Measurements from ENCODE around the gene CREM. TPM values are rescaled to one million over a fixed set of nuclear protein-coding genes. Genes with fewer than 3 reads are reported as not detected.

Gene CREM
- total and polyA plus RNA-seq, 10 of the 15 experiments (the other 5 are each of a cell fraction or from before 2014, with no cell fraction given), result 51.3 to 115 (median 70.6) TPM

DNA sequence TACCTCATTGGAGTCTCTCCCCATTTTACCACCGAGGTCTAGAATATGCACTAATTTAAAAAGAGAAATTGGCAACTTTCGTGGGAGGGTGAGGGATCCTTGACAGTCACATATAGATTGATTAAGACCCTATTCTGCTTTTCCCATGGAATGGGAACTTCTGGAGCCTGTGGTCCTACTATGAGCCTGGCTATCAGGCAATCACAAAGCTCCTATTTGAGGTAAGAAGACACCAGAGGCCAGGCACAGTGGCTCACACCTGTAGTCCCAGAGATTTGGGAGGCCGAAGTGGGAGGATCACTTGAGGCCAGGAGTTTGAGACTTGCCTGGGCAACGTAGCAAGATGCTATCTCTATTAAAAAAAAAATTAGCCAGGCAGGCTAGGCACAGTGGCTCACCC, 105.0 kb downstream of the CREM start (continued):
- TF ChIP-seq, protein P1, sequence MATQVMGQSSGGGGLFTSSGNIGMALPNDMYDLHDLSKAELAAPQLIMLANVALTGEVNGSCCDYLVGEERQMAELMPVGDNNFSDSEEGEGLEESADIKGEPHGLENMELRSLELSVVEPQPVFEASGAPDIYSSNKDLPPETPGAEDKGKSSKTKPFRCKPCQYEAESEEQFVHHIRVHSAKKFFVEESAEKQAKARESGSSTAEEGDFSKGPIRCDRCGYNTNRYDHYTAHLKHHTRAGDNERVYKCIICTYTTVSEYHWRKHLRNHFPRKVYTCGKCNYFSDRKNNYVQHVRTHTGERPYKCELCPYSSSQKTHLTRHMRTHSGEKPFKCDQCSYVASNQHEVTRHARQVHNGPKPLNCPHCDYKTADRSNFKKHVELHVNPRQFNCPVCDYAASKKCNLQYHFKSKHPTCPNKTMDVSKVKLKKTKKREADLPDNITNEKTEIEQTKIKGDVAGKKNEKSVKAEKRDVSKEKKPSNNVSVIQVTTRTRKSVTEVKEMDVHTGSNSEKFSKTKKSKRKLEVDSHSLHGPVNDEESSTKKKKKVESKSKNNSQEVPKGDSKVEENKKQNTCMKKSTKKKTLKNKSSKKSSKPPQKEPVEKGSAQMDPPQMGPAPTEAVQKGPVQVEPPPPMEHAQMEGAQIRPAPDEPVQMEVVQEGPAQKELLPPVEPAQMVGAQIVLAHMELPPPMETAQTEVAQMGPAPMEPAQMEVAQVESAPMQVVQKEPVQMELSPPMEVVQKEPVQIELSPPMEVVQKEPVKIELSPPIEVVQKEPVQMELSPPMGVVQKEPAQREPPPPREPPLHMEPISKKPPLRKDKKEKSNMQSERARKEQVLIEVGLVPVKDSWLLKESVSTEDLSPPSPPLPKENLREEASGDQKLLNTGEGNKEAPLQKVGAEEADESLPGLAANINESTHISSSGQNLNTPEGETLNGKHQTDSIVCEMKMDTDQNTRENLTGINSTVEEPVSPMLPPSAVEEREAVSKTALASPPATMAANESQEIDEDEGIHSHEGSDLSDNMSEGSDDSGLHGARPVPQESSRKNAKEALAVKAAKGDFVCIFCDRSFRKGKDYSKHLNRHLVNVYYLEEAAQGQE (IDR thresholded peaks at IDR 0.05; ENCODE audit: low read depth, low read length), result no peak

GRCh38 chr10:35232527-35232926, 105.9 kb downstream of the CREM start:
- SMC1A ChIA-PET (ENCODE audit: uncharacterized antibody, unreplicated experiment), result interaction anchor here (0.5 to 1.2 kb wide), 2 partner anchors 37 to 124 kb away, joined by 3 to 4 read pairs; no protein-coding TSS in a partner anchor

More at GRCh38 chr10:35232527-35232926, 105.9 kb downstream of the CREM start:
- ChIA-PET POLR2A (no interaction called here), RAD21 (ENCODE audit: unreplicated experiment) (no interaction called here), CTCF (interaction anchor here (0.6 kb wide), 1 partner anchor 402 kb away, joined by 3 read pairs; no protein-coding TSS in a partner anchor)
- no peak overlapping the region for H3K4me3 ChIP-seq
- H3K4me2 ChIP-seq (ENCODE audit: control insufficient read depth, insufficient read depth), result no peak overlapping the region
- no peak overlapping the region for H2AFZ ChIP-seq (ENCODE audit: control insufficient read depth, low read depth, low read length)
- no peak for TF ChIP-seq MYC (IDR thresholded peaks at IDR 0.05; ENCODE audit: insufficient read depth, insufficient read length, insufficient replicate concordance, low read length, severe bottlenecking)
- TF ChIP-seq SPI1 (IDR thresholded peaks at IDR 0.05; ENCODE audit: borderline replicate concordance, insufficient read depth, low read depth, low read length), result no peak
- TF ChIP-seq IKZF1 (conservative IDR thresholded peaks at IDR 0.05), result no peak
- TF ChIP-seq NRF1 (conservative IDR thresholded peaks at IDR 0.05; ENCODE audit: low read depth, low read length), result no peak
- TF ChIP-seq, protein P2, sequence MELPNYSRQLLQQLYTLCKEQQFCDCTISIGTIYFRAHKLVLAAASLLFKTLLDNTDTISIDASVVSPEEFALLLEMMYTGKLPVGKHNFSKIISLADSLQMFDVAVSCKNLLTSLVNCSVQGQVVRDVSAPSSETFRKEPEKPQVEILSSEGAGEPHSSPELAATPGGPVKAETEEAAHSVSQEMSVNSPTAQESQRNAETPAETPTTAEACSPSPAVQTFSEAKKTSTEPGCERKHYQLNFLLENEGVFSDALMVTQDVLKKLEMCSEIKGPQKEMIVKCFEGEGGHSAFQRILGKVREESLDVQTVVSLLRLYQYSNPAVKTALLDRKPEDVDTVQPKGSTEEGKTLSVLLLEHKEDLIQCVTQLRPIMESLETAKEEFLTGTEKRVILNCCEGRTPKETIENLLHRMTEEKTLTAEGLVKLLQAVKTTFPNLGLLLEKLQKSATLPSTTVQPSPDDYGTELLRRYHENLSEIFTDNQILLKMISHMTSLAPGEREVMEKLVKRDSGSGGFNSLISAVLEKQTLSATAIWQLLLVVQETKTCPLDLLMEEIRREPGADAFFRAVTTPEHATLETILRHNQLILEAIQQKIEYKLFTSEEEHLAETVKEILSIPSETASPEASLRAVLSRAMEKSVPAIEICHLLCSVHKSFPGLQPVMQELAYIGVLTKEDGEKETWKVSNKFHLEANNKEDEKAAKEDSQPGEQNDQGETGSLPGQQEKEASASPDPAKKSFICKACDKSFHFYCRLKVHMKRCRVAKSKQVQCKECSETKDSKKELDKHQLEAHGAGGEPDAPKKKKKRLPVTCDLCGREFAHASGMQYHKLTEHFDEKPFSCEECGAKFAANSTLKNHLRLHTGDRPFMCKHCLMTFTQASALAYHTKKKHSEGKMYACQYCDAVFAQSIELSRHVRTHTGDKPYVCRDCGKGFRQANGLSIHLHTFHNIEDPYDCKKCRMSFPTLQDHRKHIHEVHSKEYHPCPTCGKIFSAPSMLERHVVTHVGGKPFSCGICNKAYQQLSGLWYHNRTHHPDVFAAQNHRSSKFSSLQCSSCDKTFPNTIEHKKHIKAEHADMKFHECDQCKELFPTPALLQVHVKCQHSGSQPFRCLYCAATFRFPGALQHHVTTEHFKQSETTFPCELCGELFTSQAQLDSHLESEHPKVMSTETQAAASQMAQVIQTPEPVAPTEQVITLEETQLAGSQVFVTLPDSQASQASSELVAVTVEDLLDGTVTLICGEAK (IDR thresholded peaks at IDR 0.05; ENCODE audit: borderline replicate concordance), result no peak
- TF ChIP-seq JUND (IDR thresholded peaks at IDR 0.05; ENCODE audit: low read depth, low read length), result no peak
- BruUV-seq (replicated peaks), result no TSS peak
- H3K4me1 ChIP-seq (ENCODE audit: control insufficient read depth, insufficient read depth, low read length), result no peaks in the 10 kb centered on the region
- DNase-seq (ENCODE audit: low read depth, low spot score) (no peak), ATAC-seq (no peak), FAIRE-seq (no peak)
- no peaks in the 10 kb centered on the region for H3K9me3 ChIP-seq (replicated peaks; ENCODE audit: control insufficient read depth, insufficient read depth, low read length)
- H4K20me1 ChIP-seq (ENCODE audit: control insufficient read depth, insufficient read depth), result no peaks in the 10 kb centered on the region
- WGBS (ENCODE audit: insufficient coverage, insufficient replicate concordance, low lambda C conversion rate, missing lambda C conversion rate), result 58% methylated on average over 3 of the region's 3 CpGs
- H3K9ac ChIP-seq (ENCODE audit: control insufficient read depth, insufficient read depth, low read length), result no peak overlapping the region
- H3K36me3 ChIP-seq (ENCODE audit: control insufficient read depth in 2 of 2, insufficient read depth in 2 of 2, low read length in 1 of 2), result no peaks in the 10 kb centered on the region
- intact Hi-C loops (cut with micrococcal nuclease; ENCODE audit: unreplicated experiment), result no loop called here
- in situ Hi-C loops (cut with MboI), result loop anchor here (25.0 kb wide), 1 partner anchor 1655 kb away; no protein-coding TSS in a partner anchor
- no peaks in the 10 kb centered on the region for H3K27me3 ChIP-seq (replicated peaks in 1 of 2; ENCODE audit: control insufficient read depth in 2 of 2, insufficient read depth in 2 of 2, low read length in 1 of 2)
- no peaks in the 10 kb centered on the region for H3K79me2 ChIP-seq (ENCODE audit: control insufficient read depth, insufficient read depth, low read length)
- no peak overlapping the region for H3K27ac ChIP-seq (ENCODE audit: control insufficient read depth, insufficient read depth)

Measured in GM12878 (cell line).